GM12874 (cell line): ENCODE measurements around the gene MMEL1.

Source experiments
- TF ChIP-seq, protein P1 (sequence below): IDR thresholded peaks from 2 replicates; pipeline ENCODE4 v1.5.1; 2011; ENCODE audit warnings: low read depth, mild to moderate bottlenecking, control low read depth, low read length, moderate library complexity; ENCODE audit not compliant: insufficient read depth

Gene MMEL1

DNA sequence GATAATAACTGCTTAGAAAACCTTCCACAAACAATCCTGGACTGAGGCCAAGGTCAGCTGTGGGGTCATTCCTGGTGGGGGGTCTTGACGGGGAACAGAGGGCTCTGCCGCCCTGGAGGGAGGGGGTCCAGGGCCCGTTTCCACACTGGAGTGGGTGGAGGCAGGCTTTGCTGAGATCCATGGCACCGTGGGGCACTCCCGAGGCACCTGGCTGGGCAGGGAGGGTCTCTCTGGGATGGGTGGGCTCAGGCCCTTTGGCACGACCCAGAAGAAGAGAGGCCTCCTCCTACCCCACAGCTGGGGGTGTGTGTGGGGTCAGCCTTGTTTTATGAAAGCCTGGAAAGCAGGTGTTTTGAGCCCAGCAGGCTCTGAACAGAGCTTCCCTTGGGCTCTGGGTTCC lies 5.1 kb downstream of the MMEL1 start:
- TF ChIP-seq, protein P1, sequence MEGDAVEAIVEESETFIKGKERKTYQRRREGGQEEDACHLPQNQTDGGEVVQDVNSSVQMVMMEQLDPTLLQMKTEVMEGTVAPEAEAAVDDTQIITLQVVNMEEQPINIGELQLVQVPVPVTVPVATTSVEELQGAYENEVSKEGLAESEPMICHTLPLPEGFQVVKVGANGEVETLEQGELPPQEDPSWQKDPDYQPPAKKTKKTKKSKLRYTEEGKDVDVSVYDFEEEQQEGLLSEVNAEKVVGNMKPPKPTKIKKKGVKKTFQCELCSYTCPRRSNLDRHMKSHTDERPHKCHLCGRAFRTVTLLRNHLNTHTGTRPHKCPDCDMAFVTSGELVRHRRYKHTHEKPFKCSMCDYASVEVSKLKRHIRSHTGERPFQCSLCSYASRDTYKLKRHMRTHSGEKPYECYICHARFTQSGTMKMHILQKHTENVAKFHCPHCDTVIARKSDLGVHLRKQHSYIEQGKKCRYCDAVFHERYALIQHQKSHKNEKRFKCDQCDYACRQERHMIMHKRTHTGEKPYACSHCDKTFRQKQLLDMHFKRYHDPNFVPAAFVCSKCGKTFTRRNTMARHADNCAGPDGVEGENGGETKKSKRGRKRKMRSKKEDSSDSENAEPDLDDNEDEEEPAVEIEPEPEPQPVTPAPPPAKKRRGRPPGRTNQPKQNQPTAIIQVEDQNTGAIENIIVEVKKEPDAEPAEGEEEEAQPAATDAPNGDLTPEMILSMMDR, result no peak

GRCh38 chr1:2625311-2625710 lies 7.5 kb downstream of the MMEL1 start:
- TF ChIP-seq, protein P1, result no peak

DNA sequence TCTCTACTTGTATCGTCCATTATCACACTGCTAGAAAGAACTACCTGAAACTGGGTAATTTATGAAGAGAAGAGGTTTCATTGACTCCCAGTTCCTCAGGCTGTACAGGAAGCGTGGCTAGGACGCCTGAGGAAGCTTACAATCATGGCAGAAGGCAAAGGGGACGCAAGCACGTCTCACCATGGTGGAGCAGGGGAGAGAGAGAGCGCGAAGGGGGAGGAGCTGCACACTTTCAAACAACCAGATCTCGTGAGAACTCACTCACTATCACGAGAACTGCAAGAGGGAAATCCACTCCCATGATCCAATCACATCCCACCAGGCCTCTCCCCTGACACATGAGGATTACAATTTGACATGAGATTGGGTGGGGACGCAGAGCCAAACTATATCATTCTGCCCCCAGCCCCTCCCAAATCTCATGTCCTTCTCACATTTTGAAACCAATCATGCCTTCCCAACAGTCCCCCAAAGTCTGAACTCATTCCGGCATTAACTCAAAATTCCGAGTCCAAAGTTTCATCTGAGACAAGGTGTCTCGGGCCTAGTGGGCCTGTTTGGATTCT lies 8.0 kb downstream of the MMEL1 start:
- TF ChIP-seq, protein P1, result no peak

- TF ChIP-seq, protein P1, result no peak
Measured at GRCh38 chr1:2623571-2624337, 9.1 kb downstream of the MMEL1 start.

- TF ChIP-seq, protein P1, result no peak
Measured at GRCh38 chr1:2617971-2618470, 14.8 kb downstream of the MMEL1 start.

GRCh38 chr1:2614145-2614544 lies 18.7 kb downstream of the MMEL1 start:
- TF ChIP-seq, protein P1, result no peak

- TF ChIP-seq, protein P1, result no peak
Measured at GRCh38 chr1:2612591-2613365, 20.0 kb downstream of the MMEL1 start.
